IMR-90 (cell line): Measurements from ENCODE around the gene CDC37L1.

ENCODE experiments used
- BHLHE40 ChIP-seq: fragments of 150-350 bp; IDR thresholded peaks from 2 replicates; pipeline ENCODE4 v1.6.1; 2016; ENCODE audit warnings: mild to moderate bottlenecking, low read depth, low read length
- CEBPB ChIP-seq: IDR thresholded peaks from 2 replicates; pipeline ENCODE4 v1.6.1; 2012; ENCODE audit warnings: low read depth, low read length, improper control_type of control experiment
- CHD1 ChIP-seq: IDR thresholded peaks from 2 replicates; pipeline ENCODE4 v1.6.1; 2012; ENCODE audit warnings: low read depth, low read length, improper control_type of control experiment
- CTCF ChIP-seq: conservative IDR thresholded peaks from 2 replicates; pipeline ENCODE4 v1.5.1; 2012; ENCODE audit warnings: mild to moderate bottlenecking, low read depth, low read length, improper control_type of control experiment
- MAZ ChIP-seq: IDR thresholded peaks from 2 replicates; pipeline ENCODE4 v1.6.1; 2012; ENCODE audit warnings: low read depth, mild to moderate bottlenecking, low read length, improper control_type of control experiment, moderate library complexity, borderline replicate concordance
- POLR2A ChIP-seq: IDR thresholded peaks from 2 replicates; pipeline ENCODE4 v1.6.1; 2012; ENCODE audit warnings: mild to moderate bottlenecking, low read depth, low read length
- RCOR1 ChIP-seq: IDR thresholded peaks from 2 replicates; pipeline ENCODE4 v1.6.1; 2012; ENCODE audit warnings: mild to moderate bottlenecking, low read length, improper control_type of control experiment; ENCODE audit not compliant: insufficient replicate concordance
- RFX5 ChIP-seq: IDR thresholded peaks from 2 replicates; pipeline ENCODE4 v1.8.0; 2012; ENCODE audit warnings: low read depth, mild to moderate bottlenecking, low read length, moderate library complexity
- SMC3 ChIP-seq: fragments of 150-350 bp; IDR thresholded peaks from 2 replicates; pipeline ENCODE4 v1.6.1; 2016; ENCODE audit warnings: low read depth, mild to moderate bottlenecking, antibody characterized with exemption, low read length, moderate library complexity
- USF2 ChIP-seq: fragments of 150-350 bp; IDR thresholded peaks from 2 replicates; pipeline ENCODE4 v1.6.1; 2017; ENCODE audit warnings: mild to moderate bottlenecking, antibody characterized with exemption, low read length, low read depth
- TF ChIP-seq, protein P1 (sequence below): fragments of 150-350 bp; IDR thresholded peaks from 2 replicates; pipeline ENCODE4 v1.6.1; 2016; ENCODE audit warnings: low read depth, mild to moderate bottlenecking, low read length, moderate library complexity, borderline replicate concordance

DNA sequence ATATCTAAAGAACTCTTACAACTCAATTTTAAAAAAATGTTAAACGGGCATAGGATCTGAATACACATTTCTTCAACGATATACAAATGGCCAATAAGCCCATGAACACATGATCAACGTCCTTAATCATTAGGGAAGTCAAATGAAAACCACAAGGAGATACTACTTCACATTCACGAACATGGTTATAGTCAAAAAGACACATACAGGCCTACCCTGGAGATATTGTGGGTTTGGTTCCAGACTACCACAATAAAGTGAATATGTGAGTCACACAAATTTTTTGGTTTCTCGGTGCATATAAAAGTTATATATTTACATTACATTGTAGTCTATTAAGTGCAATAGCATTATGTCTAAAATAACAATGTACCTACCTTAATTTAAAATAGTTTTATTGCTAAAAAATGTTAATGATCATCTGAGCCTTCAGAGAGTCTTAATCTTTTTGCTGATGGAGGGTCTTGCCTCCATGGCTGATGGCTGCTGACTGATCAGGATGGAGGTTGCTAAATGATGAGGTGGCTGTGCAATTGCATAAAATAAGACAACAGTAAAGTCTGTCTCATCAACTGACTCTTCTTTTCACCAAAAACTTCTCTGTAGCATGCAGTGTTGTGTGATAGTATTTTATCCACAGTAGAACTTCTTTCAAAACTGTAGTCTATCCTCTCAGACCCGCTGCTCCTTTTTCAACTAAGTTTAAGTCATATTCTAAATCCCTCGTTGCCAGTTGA lies 46.5 kb downstream of the CDC37L1 start:
- no peak for TF ChIP-seq POLR2A
- no peak for TF ChIP-seq USF2
- TF ChIP-seq, protein P1, sequence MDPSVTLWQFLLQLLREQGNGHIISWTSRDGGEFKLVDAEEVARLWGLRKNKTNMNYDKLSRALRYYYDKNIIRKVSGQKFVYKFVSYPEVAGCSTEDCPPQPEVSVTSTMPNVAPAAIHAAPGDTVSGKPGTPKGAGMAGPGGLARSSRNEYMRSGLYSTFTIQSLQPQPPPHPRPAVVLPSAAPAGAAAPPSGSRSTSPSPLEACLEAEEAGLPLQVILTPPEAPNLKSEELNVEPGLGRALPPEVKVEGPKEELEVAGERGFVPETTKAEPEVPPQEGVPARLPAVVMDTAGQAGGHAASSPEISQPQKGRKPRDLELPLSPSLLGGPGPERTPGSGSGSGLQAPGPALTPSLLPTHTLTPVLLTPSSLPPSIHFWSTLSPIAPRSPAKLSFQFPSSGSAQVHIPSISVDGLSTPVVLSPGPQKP: no peak
- no peak for TF ChIP-seq CTCF
- no peak for TF ChIP-seq MAZ
- no peak for TF ChIP-seq RCOR1
- TF ChIP-seq SMC3: no peak
- no peak for TF ChIP-seq CHD1
- TF ChIP-seq BHLHE40: no peak
- no peak for TF ChIP-seq CEBPB
- TF ChIP-seq RFX5: no peak
